CD4-positive, alpha-beta T cell treated with Interferon alpha-2 for 1 hour (primary cell): ENCODE measurements around the gene ATP2A3.

ENCODE experiments used
- DNase-seq, 2 donors: peaks; one replicate each; pipeline ENCODE4 v3.0.0-alpha.2; 2020 to 2022

ATP2A3 gene

DNA sequence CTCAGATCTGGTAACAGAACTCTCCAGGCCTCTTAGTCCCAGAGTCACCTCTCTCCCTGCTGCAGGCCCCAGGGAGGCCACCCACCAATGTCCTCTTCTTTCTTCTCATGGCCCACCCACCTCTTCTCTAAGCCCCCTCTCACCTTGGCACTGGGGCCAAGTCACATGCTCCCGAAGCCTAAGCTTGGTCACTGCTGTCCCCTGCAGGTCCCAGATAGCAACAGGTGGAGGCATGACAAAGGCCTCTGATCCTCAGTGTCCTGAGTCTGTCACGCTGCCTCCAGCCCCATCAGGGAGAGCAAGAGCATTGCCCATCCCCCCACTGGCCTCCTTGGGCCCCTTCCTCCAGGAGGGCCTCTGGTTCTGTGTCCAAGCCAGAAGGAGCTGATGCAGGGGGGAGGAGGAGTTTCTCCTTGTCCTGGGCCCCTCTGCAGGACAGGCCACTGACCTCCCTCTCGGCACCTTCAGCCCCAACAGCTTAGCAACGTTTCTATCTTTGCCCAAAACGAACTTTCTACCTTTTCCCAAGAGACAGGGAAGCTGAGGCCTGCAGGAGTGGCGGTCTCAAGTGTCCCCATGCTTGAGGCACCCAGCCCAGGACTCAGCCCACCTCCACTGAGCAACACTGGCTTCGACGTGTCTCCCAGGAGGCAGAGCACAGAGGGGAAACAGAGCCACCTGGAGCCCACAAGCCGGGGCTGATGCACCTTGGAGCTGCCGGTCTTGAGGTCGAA, 56.6 kb downstream of the ATP2A3 start:
- DNase-seq, result no peak

DNA sequence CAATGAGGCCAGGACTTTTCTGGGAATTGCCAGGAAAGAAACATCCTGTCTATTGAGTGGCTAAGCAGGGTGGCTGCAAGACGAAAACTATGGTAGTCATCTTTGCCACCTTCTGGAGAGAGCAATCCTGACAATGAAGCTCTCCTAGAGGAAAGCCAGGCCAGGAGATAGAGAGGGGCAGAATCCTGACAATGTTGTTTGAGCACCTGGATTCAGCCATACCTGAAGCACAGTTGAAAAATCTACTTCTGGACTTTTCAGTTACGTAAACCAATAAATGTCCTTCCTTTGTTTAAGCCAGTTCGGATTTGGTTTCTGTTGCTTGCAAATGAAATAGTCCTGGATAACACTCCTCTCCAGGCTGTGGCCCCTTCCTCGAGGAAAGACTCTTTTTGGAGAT, 57.4 kb downstream of the ATP2A3 start:
- DNase-seq, result no peak

DNA sequence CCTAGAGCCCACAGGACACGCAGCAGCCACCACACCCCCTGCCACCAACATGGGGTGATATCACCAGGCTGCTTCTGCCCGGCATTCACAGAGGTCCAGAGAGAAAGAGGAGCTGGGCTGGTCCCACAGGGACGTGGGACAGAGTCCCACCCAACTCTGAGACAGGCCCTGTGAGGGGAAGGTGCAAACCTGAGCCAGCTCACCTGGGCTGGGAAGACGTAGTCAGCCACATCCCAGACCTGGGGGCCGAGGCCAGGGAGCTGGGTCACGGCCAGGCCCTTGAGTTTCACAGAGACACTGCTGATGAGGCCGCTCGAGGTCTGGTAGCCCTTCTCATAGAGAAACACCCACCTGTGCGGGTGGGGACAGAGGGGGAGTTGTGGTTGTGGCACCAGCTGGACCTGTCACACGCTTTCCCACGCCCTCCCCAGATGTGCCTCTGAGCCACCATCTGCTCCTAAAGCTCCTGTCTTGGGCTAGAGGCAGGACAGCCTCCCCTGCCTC, 59.2 kb downstream of the ATP2A3 start:
- no peak for DNase-seq

DNA sequence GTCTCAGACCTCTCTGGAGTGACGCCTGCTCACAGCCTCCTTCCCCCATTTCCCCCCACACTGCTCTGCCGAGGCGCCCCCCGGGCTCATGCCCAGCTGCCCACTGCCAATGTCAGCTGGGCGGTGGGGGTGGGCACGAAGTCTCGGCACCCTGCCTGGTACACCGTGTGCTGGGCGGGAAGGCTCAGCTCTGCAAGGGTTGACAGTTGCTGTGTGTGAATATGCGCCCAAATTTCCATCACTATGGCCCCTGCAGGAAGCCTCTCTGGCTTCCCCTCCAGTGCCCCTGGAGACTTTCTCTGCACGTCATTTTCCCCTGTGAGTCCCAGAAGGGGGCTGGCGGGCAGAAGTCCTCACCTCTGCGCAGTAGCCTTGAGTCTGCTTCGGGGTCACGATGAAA, 59.7 kb downstream of the ATP2A3 start:
- DNase-seq, result no peak

DNA sequence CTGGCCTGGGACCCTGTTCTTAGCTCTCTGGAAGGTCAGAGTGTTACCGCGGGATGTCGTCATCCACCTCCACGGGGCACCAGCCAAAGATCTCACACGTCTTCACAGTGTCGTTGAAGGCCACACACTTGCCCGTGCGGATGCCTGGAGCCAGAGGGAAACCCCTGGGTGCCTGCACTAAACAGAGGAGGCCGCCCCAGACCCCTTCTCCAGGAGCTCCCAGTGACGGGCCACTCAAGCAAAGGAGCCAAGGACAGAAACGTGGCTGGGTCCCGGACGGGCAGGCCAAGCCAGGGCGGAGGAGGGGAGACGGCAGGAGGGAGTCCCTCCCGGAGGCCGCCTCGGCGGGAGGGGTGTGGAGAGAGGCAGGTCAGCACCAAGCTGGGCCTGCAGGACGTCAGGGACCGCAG, 60.4 kb downstream of the ATP2A3 start:
- no peak for DNase-seq

DNA sequence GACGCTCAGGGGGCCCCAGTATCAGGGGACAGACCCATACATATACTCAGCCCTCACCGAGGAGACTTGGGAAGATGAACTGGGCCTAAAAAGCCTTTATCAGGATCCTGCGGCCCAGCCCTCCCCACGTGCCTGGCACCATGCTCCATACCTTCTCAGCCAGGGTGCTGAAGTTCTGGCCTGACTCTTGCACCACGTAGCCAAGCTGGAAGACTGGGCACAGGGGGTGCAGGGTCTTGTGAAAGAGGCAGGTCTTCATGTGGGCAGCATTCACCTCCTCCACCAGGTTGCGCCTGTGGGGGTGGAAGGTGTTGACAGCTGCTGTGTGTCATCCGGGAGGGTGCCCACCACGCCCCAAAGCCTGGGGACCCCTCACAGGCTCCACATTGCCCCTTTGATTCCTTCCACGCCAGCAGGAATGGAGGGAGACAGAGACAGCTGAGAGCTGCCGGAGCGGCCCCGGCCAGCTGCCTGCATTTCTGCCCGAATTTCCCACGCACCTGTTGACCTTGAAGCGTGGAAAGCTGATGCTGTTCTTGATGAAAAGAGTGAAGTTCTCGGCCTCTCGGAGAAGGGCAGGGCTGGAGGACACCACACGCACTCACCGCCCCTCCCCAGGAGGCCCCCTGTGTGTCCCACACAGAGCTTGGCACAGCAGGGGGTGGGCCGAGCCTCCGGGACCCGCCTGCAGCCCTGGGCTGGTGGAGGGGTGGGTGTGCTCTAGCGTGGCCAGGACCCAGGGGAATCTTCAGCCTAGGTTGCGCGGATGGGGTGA, 61.0 kb downstream of the ATP2A3 start:
- no peak for DNase-seq

DNA sequence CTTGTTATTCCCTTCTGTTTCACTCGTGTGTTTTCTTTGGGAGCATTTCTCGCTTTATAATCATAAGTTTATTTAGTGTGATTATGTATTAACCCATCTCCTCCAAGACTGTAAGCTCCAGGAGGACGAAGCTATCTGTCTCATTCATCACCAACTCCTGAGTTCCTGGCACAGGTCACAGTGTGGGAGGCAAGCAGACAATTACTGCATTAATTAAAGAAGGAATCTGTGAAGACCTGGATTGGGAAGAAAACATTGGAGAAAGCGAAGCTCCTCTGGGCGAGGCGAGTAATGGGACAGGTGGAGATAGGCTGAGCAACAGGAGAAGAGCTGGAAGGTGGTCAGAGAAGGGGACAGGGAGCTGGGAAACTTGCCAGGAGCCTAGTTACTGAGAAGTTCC, 63.6 kb downstream of the ATP2A3 start:
- no peak for DNase-seq

DNA sequence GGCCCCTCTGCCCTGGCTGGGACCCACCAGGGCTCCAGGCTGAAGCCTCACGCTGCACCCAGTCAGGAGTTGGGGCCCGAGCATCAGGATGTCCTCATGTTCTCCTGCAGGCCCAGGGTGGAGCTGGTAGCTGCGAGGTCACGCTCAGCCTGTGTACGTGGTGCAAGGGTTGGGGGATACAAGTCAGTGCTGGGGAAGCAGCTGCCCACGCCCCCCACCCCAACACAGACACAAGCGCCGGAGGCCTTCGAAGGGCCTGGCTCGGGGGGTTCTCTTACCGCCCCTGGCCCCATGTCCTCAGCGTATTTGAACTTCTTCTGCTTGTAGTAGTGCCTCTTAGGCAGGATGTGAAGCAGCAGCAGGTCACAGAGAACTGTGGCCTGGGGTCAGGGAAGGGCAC, 66.5 kb downstream of the ATP2A3 start:
- DNase-seq, result no peak

DNA sequence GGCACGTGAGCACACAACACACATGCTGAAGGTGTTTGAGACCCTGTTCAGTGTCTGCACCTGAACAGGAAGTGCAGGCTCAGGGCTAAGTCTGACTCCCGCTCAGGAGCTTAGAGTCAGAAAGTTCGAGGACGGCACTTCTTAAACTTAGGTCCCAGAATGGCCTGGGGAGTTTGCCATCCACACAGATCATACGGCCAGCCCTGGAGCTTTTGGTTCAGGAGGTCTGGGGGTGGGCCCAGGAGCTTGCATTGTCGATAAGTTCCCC, 67.3 kb downstream of the ATP2A3 start:
- no peak for DNase-seq

DNA sequence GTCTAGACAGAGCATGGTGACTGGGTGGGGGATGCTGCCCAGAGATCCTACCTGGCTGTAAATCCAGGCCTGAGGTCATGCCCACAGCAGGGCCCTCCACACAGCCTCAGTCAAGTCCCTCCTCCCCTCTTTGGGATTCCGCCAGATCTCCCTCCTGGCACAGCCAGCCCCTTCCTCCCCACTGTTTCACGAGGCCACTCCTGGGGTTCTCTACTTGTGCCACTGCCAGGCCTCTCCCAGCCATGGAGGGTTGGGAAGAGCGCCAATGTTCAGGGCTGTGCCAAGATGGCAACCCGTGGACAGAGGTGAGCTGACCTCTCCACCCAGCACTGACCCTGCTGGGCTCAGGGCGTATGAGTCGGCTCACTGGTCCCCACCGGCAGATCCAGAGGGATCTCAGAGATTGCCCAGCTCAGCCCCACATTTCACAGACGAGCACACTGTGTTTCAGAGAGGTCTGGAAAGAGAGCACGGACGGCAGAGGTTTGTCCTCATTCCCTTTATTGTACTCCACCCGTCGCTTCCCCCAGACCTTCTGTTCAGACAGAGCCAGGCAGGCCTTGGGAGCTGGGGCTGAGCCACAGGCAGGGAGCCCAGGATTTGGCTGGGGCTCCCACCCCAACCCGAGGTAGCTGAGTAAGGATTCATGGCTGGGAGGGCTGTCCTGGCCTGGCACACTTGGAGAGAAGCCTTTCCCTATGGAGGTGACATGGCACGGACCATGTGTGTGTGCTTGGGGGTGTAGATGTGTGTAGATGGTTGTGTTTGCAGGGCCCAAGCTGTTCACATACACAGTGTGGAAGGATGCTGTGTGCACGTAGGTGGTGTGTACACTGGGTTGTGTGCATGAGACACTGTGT, 67.9 kb downstream of the ATP2A3 start:
- DNase-seq, result no peak

DNA sequence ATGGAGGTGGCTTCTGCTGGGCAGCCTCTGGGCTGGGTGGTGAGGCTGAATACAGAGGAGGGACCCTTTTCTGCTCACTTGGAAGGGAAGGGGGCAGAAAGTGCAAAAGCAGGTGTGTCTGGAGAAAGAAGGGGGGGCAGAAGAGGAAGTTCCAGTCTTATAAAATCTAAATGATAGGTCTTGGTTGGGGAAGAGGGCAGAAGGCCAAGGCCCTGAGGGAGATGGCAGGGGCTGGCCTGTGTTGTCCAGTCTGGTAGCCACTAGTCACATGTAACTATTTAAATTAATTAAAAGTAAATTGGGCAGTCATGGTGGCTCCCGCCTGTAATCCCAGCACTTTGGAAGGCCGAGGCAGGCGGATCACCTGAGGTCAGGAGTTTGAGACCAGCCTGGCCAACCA, 68.9 kb downstream of the ATP2A3 start:
- DNase-seq, result no peak

DNA sequence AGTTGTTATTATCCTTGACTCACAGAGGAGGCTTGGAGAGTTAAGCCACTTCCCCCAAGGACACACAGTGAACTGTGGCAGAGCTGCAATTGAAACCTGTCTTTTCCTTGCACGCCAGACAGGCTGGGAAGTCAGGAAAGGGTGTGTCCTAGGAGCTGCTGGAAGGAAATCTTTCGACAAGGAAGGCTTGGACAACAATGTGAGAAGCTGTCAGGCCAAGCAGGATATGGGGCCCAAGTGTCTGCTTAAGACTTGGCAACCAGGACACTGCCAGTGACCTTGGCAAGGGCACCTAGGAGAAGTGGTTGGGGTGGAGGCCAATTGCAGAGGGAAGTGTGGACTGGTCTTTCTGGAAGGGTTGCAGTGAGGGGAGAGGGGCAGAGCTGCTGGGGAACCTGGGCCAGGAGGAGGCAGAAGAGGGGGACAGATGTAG, 69.3 kb downstream of the ATP2A3 start:
- no peak for DNase-seq

DNA sequence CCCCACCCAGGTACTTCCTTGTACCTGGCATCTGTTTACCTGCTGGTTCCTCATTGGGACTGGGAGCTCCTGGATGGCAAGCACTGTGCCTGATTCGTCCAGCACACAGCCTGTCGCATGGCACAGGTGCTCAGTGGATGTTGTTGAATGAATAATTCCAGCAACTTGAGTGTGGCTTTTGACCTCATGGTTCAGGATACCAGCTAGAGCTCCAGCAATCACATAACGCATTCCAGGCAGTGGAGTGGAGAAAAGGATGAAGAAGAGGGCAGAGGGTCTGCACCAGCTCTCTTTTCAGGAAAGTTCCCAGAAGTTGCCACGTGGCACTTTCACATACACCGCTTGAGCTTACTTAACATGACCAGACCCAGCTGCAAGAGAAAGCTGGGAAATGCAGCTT, 70.0 kb downstream of the ATP2A3 start:
- DNase-seq, result no peak

DNA sequence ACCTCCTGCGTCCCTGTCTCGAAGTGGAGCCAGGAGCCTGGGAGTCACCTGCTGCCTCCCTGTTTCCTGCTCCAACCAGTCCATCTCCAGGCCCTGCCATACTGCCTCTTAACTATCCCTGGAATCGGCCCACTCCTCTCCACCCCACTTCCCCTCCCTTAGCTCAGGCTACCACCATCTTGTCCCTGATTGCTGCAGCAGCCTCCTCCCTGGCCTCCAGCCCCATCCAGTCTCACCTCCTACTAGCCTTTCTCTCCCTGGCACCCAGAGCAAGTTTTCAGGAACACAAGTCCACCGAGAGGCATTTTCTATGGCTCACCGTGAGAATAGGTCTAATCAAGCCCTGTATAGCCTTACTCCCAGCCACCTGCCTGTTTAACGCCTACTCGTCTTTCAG, 70.5 kb downstream of the ATP2A3 start:
- DNase-seq, result no peak

DNA sequence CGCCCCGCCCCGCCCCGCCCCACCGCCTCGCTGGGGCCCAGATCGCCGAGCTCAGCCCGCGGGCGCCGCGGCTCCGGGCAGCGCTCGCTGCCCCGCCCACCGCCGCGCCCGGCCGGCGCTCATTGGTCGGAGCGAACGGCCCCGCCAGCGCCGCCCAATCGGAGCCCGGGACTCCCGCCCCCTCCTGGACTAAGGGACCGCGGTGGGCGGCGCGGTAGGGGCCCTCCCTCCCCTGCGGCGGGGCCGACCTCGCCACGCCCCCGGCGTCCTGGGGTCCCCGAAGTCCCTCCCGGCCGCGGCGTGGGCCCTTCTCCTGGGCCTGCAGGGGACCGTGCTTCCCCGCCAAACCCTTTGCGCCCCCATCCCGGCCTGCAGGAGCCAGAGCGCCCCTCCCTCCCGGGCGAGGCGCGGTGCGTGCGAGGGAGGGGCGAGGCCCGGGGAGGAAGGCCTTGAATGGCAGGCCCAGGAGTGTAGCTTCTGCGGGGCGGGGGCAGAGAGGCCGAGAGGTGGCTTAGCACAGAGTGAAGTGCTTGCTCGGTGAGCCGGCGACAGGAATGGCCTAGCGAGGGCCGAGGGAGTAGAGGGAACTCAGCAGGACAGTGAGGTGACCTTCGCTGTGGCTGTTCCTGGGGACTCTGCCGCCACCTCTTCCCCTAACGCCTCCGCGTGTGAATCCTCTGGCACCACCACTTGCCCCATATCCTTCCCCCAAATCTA, 71.1 kb downstream of the ATP2A3 start, which contains the start of gene CAMKK1:
TSS of gene CAMKK1 (minus strand) at position 51 of the 717 bp plus-strand sequence. CDS start 7,366 bp downstream, outside the sequence.
- DNase-seq, result peak; percentile 86 to 93

DNA sequence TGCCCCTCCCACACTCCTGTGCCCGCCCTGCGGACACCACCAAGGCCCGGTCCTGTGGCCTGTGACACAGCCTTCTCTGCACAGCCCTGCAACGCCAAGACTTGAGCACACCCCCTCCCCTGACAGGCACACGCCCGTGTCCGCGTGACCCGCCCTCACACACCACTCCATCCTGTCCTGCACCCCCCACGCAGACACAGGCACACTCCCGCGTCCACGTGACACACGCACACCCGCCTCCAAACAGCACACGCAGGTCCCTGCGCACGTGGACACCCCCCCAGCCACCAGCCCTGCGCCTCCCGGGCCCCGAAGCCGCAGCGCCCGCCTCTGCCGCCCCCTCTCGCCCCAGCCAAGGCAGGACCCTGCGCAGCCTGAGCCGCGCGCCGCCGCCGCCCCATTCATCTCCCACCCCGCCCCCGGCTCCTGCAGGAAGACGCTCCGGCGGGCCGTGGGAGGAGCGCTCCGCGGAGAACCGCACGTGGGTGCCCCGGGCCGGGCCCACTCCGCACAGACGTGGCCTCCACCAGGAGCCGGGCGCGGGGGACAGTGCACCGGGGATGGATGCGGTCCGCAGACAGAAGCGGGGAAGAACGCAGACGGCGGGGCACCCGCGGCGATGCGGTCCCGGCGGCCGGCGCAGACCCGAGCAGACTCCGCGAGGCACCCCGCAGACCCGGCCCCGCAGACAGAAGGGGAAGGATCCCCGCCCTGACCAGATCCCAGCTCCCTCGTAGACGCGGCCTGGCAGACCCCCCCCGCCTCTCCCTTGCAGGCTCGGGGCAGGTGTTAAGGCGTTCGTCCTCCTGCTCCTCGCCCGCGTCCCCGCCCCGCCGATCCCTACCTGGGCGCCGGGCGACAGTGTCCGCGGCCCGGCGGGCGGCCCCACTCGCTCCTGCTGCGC, 71.9 kb downstream of the ATP2A3 start:
- peak; percentile 84 to 86 for DNase-seq

DNA sequence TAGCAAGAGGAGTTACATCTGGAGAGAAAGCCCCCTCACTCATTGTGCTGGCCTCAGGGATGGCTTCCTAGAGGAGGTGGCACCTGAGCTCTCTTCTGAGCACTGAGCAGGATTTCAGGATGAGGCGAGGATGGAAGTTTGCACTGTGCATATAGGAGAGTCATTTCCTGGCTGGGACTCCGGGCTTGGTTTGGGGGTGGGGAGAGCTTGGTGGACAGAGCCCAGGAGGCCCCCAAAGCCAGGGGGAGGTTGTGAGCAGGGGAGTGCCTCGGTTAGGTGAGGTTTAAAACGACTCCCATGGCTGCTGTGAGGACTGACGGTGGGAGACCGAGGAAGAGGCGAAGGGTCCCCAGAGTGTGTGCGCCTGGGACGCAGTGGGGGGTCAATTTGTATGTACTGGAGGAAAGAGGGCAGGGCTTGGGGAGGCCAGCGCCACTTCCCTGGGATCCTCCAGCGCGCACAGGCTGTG, 72.6 kb downstream of the ATP2A3 start:
- DNase-seq, result no peak

DNA sequence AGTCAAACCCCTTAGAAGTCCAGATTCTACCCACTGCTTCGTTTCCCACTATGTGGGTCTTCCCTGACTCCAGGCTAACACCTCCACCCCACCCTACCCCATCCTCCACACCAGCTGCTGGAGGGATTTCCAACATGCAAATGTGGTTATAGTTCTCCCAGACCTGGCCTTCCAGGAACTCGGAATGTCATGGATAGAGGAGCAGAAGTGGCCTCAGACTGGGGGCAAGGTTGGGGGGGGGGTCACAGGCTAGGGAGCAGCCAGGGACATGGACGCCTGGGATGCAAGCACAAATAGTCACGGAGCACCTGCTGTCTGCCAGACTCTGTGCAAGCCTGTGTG, 73.4 kb downstream of the ATP2A3 start:
- DNase-seq, result no peak

DNA sequence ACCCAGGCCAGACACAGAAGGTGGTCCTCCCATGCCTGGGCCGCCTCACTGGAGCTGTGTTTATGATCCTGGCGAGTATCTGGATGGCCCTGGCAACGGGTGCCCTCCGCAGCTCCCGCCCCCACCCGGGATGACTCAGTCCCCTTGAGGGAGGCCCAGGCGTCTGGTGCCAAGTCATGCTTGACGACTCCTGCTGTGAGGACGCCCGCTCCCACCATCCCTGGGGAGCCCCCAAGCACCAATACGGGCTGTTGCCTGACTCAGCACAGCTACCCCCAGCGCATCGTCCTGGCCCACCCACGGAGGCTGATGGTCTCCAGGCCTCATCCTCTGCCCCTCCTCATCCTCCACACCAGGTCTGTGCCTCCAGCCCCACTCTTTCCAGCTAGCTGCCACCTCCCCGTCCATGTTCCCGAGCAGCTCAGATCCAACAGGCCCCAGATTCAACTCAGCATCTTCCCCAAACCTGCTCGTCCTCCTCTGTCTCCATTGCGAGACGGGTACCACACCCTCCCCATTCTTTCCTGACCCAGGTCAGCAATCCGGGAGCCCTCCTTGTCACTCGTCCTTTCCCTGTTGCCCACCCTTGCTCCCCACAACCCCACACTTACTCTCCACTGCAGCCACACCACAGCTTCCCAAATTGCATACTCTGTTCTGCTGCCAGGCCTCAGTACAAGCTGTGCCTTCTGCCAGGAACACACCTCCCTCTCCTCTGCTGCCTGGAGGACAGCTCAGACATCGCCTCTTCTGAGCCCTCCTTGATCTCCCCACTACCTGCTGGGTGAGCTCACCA, 74.0 kb downstream of the ATP2A3 start:
- DNase-seq, result no peak

DNA sequence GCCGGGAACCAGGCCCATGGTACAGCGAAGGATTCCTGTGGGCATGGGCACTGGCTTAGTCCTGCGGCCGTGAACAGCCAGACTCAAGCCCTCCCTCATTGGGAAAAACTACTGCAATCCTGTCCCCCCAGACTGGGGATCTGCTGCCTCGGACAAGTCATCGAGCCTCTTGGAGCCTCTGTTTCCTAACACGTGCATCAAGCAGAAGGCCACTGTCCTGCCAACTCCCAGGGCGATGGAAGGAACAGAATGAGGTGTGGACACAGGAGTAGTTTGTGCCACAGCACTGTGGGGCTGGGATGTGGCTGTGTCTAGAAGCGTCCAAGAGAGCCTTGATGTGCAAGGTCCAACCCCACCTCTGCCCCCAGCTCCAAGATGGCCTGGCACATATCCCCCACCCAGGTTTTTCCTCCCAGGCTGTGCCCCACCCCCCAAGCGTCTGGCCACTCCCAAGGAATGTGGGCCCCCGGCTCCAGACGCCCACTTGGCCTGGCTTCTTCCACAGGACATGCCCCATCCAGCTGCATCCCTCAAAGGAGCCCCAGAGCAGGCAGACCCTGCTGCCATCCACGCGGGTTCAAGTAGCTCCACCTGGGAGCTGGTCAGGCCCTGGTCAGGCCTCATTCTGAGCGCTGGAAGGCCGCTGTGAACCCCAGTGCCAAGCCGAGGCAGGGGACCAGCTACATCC, 74.8 kb downstream of the ATP2A3 start:
- DNase-seq, result no peak
